Ishikawa (cell line): Measurements from ENCODE around the gene SNAI3.

Source experiments
- CEBPB ChIP-seq: IDR thresholded peaks from 2 replicates; pipeline ENCODE4 v1.6.1; 2012
- CREB1 ChIP-seq: IDR thresholded peaks from 2 replicates; pipeline ENCODE4 v1.6.1; 2012; ENCODE audit warnings: low read depth
- EGR1 ChIP-seq: IDR thresholded peaks from 2 replicates; pipeline ENCODE4 v1.6.1; 2012
- EP300 ChIP-seq: IDR thresholded peaks from 2 replicates; pipeline ENCODE4 v1.6.1; 2012; ENCODE audit warnings: borderline replicate concordance
- FOXM1 ChIP-seq: IDR thresholded peaks from 2 replicates; pipeline ENCODE4 v1.6.1; 2012; ENCODE audit warnings: low read depth, borderline replicate concordance
- NFIC ChIP-seq: IDR thresholded peaks from 2 replicates; pipeline ENCODE4 v1.6.1; 2012
- RAD21 ChIP-seq: IDR thresholded peaks from 2 replicates; pipeline ENCODE4 v1.6.1; 2012; ENCODE audit warnings: low read depth
- REST ChIP-seq: IDR thresholded peaks from 2 replicates; pipeline ENCODE4 v1.6.1; 2012; ENCODE audit warnings: low read depth, mild to moderate bottlenecking
- TAF1 ChIP-seq: IDR thresholded peaks from 2 replicates; pipeline ENCODE4 v1.6.1; 2012; ENCODE audit warnings: low read depth, mild to moderate bottlenecking
- TCF12 ChIP-seq: IDR thresholded peaks from 2 replicates; pipeline ENCODE4 v1.6.1; 2012; ENCODE audit warnings: low read depth
- TEAD4 ChIP-seq: IDR thresholded peaks from 2 replicates; pipeline ENCODE4 v1.6.1; 2012
- USF1 ChIP-seq: IDR thresholded peaks from 2 replicates; pipeline ENCODE4 v1.6.1; 2012
- YY1 ChIP-seq: IDR thresholded peaks from 2 replicates; pipeline ENCODE4 v1.6.1; 2012; ENCODE audit warnings: low read depth
- ZBTB7A ChIP-seq: IDR thresholded peaks from 2 replicates; pipeline ENCODE4 v1.6.1; 2012; ENCODE audit warnings: low read depth
- TF ChIP-seq, protein P1 (sequence below): IDR thresholded peaks from 2 replicates; pipeline ENCODE4 v1.6.1; 2012

Gene SNAI3

DNA sequence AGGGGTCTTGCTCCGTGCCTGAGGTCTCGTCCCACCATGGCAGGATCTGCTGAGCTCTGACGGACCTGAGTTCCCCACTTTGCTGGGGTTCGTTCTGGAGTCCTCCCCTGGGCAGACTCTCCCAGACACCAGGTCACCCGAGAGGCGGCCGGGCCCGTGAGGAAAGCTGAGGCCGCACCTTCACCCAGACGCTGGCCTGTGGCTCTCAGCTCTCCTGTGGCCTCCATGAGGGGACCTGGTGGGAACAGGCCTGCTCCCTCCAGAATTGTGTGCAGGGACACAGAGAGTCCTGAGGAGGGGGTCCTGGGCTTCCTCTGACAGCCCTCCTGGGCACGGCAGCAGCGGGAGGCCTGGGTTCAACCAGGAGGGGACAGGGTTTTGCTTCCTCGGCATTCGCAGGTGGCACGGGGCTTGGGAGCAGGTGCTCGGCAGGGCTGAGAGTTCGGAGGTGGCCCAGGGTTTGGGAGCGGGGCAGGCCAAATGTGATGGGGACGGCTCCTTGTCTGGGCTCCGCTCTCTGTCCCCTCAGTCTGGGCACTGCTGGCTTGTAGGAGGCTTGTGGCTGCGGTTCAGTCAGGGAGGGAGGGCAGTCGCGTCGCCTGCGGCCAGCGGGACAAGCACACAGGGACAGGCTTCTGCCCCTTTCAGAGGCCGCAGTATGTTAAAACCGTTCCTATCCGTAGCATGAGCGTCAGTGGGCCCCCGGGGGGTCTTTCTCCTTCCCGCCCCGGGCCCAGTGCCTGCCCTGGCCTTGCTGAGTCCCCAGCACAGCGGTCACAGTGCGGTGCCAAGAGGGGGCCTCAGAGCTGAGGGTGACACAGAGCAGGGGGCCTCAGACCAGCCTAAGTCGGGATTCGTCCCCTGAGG is 8.1 kb upstream of the SNAI3 start:
- TF ChIP-seq, protein P1, sequence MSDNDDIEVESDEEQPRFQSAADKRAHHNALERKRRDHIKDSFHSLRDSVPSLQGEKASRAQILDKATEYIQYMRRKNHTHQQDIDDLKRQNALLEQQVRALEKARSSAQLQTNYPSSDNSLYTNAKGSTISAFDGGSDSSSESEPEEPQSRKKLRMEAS: no peak
- TF ChIP-seq REST: no peak
- TF ChIP-seq TAF1: no peak
- TF ChIP-seq YY1: no peak
- TF ChIP-seq TCF12: no peak
- no peak for TF ChIP-seq USF1
- no peak for TF ChIP-seq EP300
- TF ChIP-seq NFIC: no peak
- TF ChIP-seq TEAD4: no peak
- no peak for TF ChIP-seq CREB1
- TF ChIP-seq CEBPB: no peak
- TF ChIP-seq FOXM1: no peak
- no peak for TF ChIP-seq RAD21
- no peak for TF ChIP-seq EGR1
- no peak for TF ChIP-seq ZBTB7A

GRCh38 chr16:88693420-88694177 is 7.3 kb upstream of the SNAI3 start:
- TF ChIP-seq EGR1: no peak
- TF ChIP-seq NFIC: no peak
- no peak for TF ChIP-seq TCF12
- TF ChIP-seq TAF1: no peak
- no peak for TF ChIP-seq FOXM1
- TF ChIP-seq TEAD4: no peak
- TF ChIP-seq USF1: no peak
- TF ChIP-seq, protein P1: no peak
- no peak for TF ChIP-seq RAD21
- no peak for TF ChIP-seq YY1
- TF ChIP-seq CEBPB: no peak
- TF ChIP-seq EP300: no peak
- no peak for TF ChIP-seq REST
- no peak for TF ChIP-seq CREB1
- no peak for TF ChIP-seq ZBTB7A

DNA sequence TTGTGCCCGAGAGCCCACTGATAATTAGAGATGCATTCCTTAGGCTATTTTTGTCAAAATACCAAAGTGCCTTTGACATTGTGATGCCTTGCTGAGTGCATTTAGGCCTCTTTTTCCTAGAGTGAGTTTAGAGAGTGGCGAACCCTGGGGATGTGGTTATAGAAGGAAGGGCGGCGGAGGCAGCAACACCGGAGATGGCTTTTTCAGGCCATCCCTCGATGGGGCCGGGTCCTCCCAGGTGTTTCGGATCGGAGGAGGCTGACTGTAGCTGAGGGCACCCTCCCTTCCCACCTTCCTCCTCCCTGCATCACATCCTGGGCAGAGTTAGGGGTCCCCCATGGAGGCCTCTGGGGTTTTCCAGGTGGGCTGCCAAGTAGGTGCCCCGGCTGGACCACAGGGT is 6.6 kb upstream of the SNAI3 start:
- no peak for TF ChIP-seq CREB1
- TF ChIP-seq EP300: no peak
- no peak for TF ChIP-seq EGR1
- TF ChIP-seq ZBTB7A: no peak
- no peak for TF ChIP-seq TEAD4

DNA sequence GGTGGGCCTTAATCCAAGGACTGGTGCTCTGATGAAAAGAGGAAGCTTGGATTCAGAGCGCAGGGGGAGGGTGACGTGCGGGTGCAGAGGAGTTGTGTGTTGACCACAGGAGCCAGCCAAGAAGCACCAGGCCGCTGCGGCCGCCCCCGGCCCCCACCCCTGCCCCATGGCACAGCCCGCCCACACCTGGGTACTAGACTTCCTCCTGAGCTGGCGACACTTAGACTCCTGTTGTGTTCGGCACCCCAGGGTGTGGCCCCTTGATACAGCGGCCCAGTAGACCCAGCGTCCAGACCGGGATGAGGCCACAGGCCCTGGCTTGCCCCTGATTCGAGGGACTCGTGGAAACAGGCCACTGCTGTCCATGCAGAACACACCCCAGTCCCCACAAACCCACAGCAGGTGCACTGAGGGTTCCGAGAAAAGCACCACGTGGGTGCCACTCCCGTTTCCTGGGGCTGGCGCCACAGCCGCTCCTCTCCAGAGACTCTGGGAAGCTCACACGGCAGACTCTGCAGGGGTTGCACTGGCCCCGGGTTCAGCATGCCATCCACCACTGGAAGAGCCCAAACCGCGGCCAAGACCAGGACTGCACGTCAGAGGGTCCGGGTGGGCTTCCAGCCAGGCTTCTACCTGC is 5.7 kb upstream of the SNAI3 start:
- TF ChIP-seq EGR1: no peak

DNA sequence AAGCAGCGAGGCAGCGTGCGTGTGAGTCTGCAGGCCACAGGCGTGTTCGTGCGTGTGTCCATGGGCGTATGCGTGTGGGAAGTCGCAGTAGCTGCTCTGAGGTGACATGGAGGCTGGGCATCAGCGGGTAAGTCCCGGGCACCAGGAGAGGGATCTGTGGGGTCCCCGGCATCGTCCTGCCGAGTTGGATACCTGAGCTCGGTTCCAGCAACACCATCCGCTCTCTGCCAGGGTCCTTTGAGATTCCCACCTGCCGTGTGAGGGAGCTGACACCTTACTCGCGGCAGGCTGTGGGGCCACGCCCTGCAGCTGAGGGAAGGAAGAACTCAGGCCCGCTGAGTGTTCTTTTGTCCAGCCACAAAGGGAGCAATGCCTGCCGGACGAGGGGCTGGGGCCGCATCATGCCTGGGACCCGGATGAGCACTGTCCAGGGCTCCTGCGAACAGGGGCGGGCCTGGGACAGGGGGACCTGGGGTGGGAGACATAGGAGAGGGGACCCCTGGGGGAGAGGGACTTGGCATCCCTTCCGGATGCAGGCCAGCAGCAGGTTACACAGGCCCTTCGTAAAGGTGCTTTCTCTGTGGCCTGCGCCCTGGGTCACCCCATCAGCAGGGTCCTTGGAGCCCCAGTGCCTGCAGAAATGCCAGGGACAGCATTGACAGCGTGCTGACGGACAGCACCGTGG is 5.0 kb upstream of the SNAI3 start:
- TF ChIP-seq CREB1: no peak
- TF ChIP-seq, protein P1: no peak
- no peak for TF ChIP-seq USF1
- no peak for TF ChIP-seq RAD21
- no peak for TF ChIP-seq ZBTB7A
- TF ChIP-seq YY1: no peak
- TF ChIP-seq TCF12: no peak
- TF ChIP-seq EP300: no peak
- TF ChIP-seq REST: no peak
- no peak for TF ChIP-seq CEBPB
- no peak for TF ChIP-seq NFIC
- no peak for TF ChIP-seq TAF1
- TF ChIP-seq TEAD4: no peak
- TF ChIP-seq FOXM1: no peak
